Trophoblast cell (in vitro differentiated cells and primary cell): ENCODE results near the gene BCL11B.

Source experiments
- DNase-seq, 2 donors: peaks; one replicate each; pipeline ENCODE4 v3.0.0-alpha.2; 2016
- H2AFZ ChIP-seq: 2 replicates; pipeline ENCODE4 v1.6.1; 2013; ENCODE audit warnings: low read length, moderate library complexity, mild to moderate bottlenecking; ENCODE audit not compliant: insufficient read depth, poor library complexity
- H2AK5ac ChIP-seq: 2 replicates; pipeline ENCODE4 v1.6.1; 2013; ENCODE audit warnings: mild to moderate bottlenecking, low read length
- H2BK120ac ChIP-seq: 2 replicates; pipeline ENCODE4 v1.6.1; 2013; ENCODE audit warnings: low read length, mild to moderate bottlenecking, moderate library complexity; ENCODE audit not compliant: insufficient read depth, poor library complexity
- H2BK12ac ChIP-seq: 2 replicates; pipeline ENCODE4 v1.6.1; 2013; ENCODE audit warnings: mild to moderate bottlenecking, low read length, moderate library complexity
- H2BK5ac ChIP-seq: 2 replicates; pipeline ENCODE4 v1.6.1; 2013; ENCODE audit warnings: low read length, low read depth, moderate library complexity, mild to moderate bottlenecking; ENCODE audit not compliant: poor library complexity
- H3K14ac ChIP-seq: 2 replicates; pipeline ENCODE4 v1.6.1; 2013; ENCODE audit warnings: mild to moderate bottlenecking, low read length
- H3K18ac ChIP-seq: 2 replicates; pipeline ENCODE4 v1.6.1; 2013; ENCODE audit warnings: mild to moderate bottlenecking, low read length
- H3K23ac ChIP-seq: 2 replicates; pipeline ENCODE4 v1.6.1; 2013; ENCODE audit warnings: low read length
- H3K27ac ChIP-seq: 2 replicates; pipeline ENCODE4 v1.5.1; 2013; ENCODE audit warnings: low read depth, mild to moderate bottlenecking, inconsistent platforms, low read length, moderate library complexity
- H3K27me3 ChIP-seq: 2 replicates; pipeline ENCODE4 v1.6.1; 2013; ENCODE audit warnings: inconsistent platforms, mild to moderate bottlenecking, low read length, moderate library complexity; ENCODE audit not compliant: insufficient read depth
- H3K36me3 ChIP-seq, 2 experiments: 1 replicate in 1 of 2; 2 replicates in 1 of 2; pipeline ENCODE4 v1.6.1; 2013; ENCODE audit warnings: low read length in 2 of 2, mild to moderate bottlenecking in 2 of 2, moderate library complexity in 1 of 2; ENCODE audit not compliant: insufficient read depth in 2 of 2, control insufficient read depth in 1 of 2
- H3K4ac ChIP-seq: 2 replicates; pipeline ENCODE4 v1.6.1; 2013; ENCODE audit warnings: low read depth, mild to moderate bottlenecking, low read length, moderate library complexity
- H3K4me1 ChIP-seq, 2 experiments: 1 replicate in 1 of 2; 2 replicates in 1 of 2; pipeline ENCODE4 v1.6.1; 2013; ENCODE audit warnings: low read length in 2 of 2, mild to moderate bottlenecking in 2 of 2, moderate library complexity in 1 of 2; ENCODE audit not compliant: insufficient read depth in 2 of 2, control insufficient read depth in 1 of 2
- H3K4me2 ChIP-seq: 2 replicates; pipeline ENCODE4 v1.6.1; 2013; ENCODE audit warnings: inconsistent platforms, mild to moderate bottlenecking, low read length, moderate library complexity
- H3K4me3 ChIP-seq: 2 replicates; pipeline ENCODE4 v1.5.1; 2013; ENCODE audit warnings: mild to moderate bottlenecking, low read depth, low read length, inconsistent platforms
- H3K79me1 ChIP-seq: one replicate; pipeline ENCODE4 v1.6.1; 2013; ENCODE audit warnings: low read length
- H3K79me2 ChIP-seq: 2 replicates; pipeline ENCODE4 v1.6.1; 2013; ENCODE audit warnings: low read length, mild to moderate bottlenecking; ENCODE audit not compliant: control insufficient read depth, insufficient read depth, poor library complexity
- H3K9ac ChIP-seq: 2 replicates; pipeline ENCODE4 v1.6.1; 2013; ENCODE audit warnings: mild to moderate bottlenecking, low read length
- H3K9me3 ChIP-seq: 2 replicates; pipeline ENCODE4 v1.6.1; 2013; ENCODE audit warnings: low read depth, mild to moderate bottlenecking, control low read depth, inconsistent platforms, low read length; ENCODE audit not compliant: insufficient read depth
- H4K12ac ChIP-seq: 2 replicates; pipeline ENCODE4 v1.6.1; 2013; ENCODE audit warnings: low read depth, mild to moderate bottlenecking, low read length, moderate library complexity
- H4K8ac ChIP-seq: 2 replicates; pipeline ENCODE4 v1.6.1; 2013; ENCODE audit warnings: low read depth, mild to moderate bottlenecking, low read length, moderate library complexity
- H4K91ac ChIP-seq: one replicate; pipeline ENCODE4 v1.6.1; 2013; ENCODE audit warnings: low read depth, mild to moderate bottlenecking, low read length, moderate library complexity
- WGBS: extraction: QIAGEN DNeasy Blood & Tissue Kit; methylation state at CpG from one replicate; pipeline ENCODE4 v1.1.7; 2013; ENCODE audit warnings: missing lambda C conversion rate; ENCODE audit not compliant: insufficient read length, insufficient coverage; ENCODE audit errors: extremely low coverage; 5-methylcytosine and 5-hydroxymethylcytosine counted together

Gene BCL11B

DNA sequence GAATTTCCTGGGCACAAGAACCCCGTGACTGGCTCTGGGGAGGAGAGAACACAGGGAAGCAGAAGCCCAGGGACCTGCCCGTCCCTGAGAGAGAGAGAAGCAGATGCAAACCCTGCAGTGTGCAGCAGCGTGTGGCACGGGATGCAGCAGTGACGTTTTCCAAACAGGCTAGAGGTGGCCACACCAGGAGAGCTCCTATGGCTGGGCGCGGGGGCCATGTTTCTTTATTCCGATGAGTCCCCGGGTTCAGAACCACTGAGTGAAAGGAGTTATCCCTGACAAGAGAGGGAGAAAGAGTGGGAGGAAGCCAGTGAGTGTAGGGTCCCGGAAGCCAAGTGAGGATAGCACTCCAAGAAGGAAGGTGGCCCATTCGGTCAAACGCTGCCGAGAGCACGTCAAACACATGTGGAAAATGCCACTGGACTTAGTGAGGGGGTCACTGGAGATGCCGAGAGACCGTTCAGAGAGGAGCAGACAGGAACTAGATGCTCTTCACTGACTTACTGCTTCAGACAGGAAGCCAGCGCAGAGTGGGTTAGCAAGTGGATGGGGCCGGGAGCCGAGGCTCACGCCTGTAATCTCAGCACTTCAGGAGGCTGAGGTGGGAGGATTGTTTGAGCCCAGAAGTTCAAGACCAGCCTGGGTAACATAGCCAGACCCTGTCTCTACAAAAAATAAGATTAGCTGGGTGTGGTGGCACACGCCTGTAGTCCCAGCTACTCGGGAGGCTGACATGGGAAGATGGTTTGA, 123.0 kb downstream of the BCL11B start:
- Histone ChIP-seq H2BK120ac (no peak overlapping the region), H3K36me3 (no peaks in the 10 kb centered on the region), H3K4me2 (no peak overlapping the region), H3K9me3 (no peaks in the 10 kb centered on the region), H3K23ac (no peak overlapping the region), H3K4me1 (peaks cover 0 to under 1% of the 10 kb centered on the region in 2 experiments), H3K4me3 (no peak overlapping the region), H4K91ac (no peak overlapping the region), H4K8ac (no peak overlapping the region), H3K18ac (no peak overlapping the region), H2AK5ac (no peak overlapping the region), H4K12ac (no peak overlapping the region), H2BK5ac (no peak overlapping the region), H2BK12ac (no peak overlapping the region), H3K27me3 (no peaks in the 10 kb centered on the region), H3K79me1 (no peaks in the 10 kb centered on the region), H3K27ac (no peak overlapping the region), H3K14ac (no peak overlapping the region), H3K4ac (no peak overlapping the region), H2AFZ (no peak overlapping the region), H3K79me2 (no peaks in the 10 kb centered on the region), H3K9ac (no peak overlapping the region)
- DNase-seq = no peak
- WGBS = no CpG with 5 or more reads among the region's 22 CpGs

DNA sequence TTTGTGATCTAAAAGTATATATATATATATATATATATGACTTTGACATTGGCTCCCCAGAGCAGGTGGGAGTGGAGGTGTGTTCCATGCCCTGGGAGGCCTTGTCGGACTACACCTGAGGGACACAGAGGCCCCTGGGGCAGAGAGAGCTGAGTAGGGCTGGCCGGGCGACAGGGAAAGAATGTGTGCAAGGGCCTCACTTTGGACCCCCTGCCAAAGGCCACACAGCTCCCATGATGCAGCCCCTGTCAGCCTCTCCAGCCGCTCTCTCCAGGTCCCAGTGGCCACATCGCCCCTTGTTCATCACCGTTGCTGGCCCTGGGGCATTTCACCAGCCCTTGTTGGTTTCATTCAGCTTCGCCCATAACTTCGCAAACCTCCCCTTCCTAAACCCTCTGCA, 123.9 kb downstream of the BCL11B start:
- no peak for DNase-seq
- Histone ChIP-seq H3K9ac (no peak overlapping the region), H3K27ac (no peak overlapping the region), H4K12ac (no peak overlapping the region), H2AK5ac (no peak overlapping the region), H4K91ac (no peak overlapping the region), H3K4me2 (no peak overlapping the region), H3K14ac (no peak overlapping the region), H3K27me3 (no peaks in the 10 kb centered on the region), H3K4me1 (peaks cover 3 to 5% of the 10 kb centered on the region in 2 experiments), H3K18ac (no peak overlapping the region), H2BK120ac (no peak overlapping the region), H3K79me1 (no peaks in the 10 kb centered on the region), H3K23ac (no peak overlapping the region), H3K36me3 (no peaks in the 10 kb centered on the region), H2AFZ (no peak overlapping the region), H2BK5ac (no peak overlapping the region), H3K79me2 (no peaks in the 10 kb centered on the region), H3K9me3 (no peaks in the 10 kb centered on the region), H3K4me3 (no peak overlapping the region), H4K8ac (no peak overlapping the region), H2BK12ac (no peak overlapping the region), H3K4ac (no peak overlapping the region)
- no CpG with 5 or more reads among the region's 8 CpGs for WGBS

DNA sequence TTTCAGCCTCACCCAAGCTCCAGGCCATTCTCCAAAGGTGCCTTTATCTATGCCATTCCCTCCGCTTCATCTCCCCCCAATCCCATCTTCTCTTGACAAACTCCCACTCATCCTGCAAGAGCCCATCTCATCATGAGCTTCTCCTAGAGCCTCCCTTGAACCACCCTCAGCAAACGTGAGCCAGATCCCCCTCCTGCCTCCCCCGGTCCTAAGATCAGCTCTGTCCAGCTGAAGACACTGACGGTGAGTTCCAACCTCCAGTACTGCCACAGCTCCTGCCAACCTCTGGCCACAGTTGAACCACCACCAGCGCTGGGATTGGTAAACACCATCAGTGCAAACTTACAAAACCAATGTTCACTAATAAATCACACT, 124.6 kb downstream of the BCL11B start:
- H2BK120ac ChIP-seq = no peak overlapping the region
- H3K27me3 ChIP-seq = no peaks in the 10 kb centered on the region
- H2AK5ac ChIP-seq = no peak overlapping the region
- H3K4me2 ChIP-seq = no peak overlapping the region
- no peak overlapping the region for H3K4ac ChIP-seq
- H4K91ac ChIP-seq = no peak overlapping the region
- no peak overlapping the region for H3K4me3 ChIP-seq
- no peaks in the 10 kb centered on the region for H3K9me3 ChIP-seq
- H2BK12ac ChIP-seq = no peak overlapping the region
- H3K79me1 ChIP-seq = no peaks in the 10 kb centered on the region
- no peak overlapping the region for H3K14ac ChIP-seq
- H2BK5ac ChIP-seq = no peak overlapping the region
- H3K23ac ChIP-seq = no peak overlapping the region
- WGBS = no CpG with 5 or more reads among the region's 5 CpGs
- H4K12ac ChIP-seq = no peak overlapping the region
- H2AFZ ChIP-seq = no peak overlapping the region
- no peak for DNase-seq
- H3K36me3 ChIP-seq = no peaks in the 10 kb centered on the region
- H3K18ac ChIP-seq = no peak overlapping the region
- H4K8ac ChIP-seq = no peak overlapping the region
- no peak overlapping the region for H3K27ac ChIP-seq
- no peaks in the 10 kb centered on the region for H3K79me2 ChIP-seq
- no peak overlapping the region for H3K9ac ChIP-seq
- peaks cover 3 to 5% of the 10 kb centered on the region in 2 experiments for H3K4me1 ChIP-seq

DNA sequence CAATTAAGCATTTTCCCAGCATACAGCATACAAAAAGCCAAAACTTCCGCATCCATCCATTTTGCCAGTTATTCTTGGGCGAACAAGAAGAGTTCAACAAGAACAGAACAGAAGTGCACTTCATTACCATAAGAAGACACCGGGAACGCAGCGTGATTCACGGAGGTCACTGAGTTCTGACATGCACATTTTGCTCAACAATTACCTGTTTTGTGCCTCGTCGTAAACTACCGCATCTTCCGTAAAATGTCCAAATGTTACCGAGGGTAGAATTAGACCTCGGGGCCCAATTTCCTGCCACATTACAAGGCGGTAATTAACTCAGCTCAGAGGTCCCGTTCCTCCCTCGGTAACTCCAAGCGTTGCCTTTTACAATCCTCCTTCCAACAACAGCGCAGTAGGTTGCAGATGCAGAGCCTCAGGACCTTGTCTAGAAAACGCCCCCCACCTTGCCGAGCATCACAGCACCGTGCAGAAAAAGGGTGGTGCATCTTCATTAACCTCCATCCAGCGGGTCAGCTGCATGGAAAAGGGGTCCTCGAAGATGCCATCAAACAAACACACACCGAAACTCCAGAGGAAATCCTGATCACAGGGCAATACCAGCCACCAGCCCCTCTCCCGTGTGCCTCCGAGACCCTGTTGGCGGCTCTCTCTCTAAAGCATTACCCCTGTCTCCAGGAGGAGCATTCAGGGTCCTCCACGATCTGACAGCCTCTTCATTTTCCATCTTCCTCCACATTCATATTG, 125.2 kb downstream of the BCL11B start:
- Histone ChIP-seq H3K14ac (no peak overlapping the region), H2AK5ac (no peak overlapping the region), H3K4me3 (no peak overlapping the region), H2BK12ac (no peak overlapping the region), H3K36me3 (no peaks in the 10 kb centered on the region), H4K12ac (no peak overlapping the region), H2AFZ (no peak overlapping the region), H3K9me3 (no peaks in the 10 kb centered on the region), H3K4me2 (no peak overlapping the region), H3K27me3 (no peaks in the 10 kb centered on the region), H4K8ac (no peak overlapping the region), H3K79me2 (no peaks in the 10 kb centered on the region), H3K18ac (no peak overlapping the region), H3K23ac (no peak overlapping the region), H3K27ac (no peak overlapping the region), H3K4ac (no peak overlapping the region), H4K91ac (no peak overlapping the region), H3K79me1 (no peaks in the 10 kb centered on the region), H3K9ac (peak overlapping the region; percentile 5), H2BK5ac (no peak overlapping the region), H3K4me1 (peaks cover 3 to 5% of the 10 kb centered on the region in 2 experiments), H2BK120ac (no peak overlapping the region)
- no CpG with 5 or more reads among the region's 27 CpGs for WGBS
- DNase-seq = no peak
